Stimulated activated CD8-positive, alpha-beta memory T cell treated with anti-CD3 and anti-CD28 coated beads, Interleukin-15, amount 100 ng/mL, for 24 hours (primary cell): ENCODE measurements around the gene KANSL1.

Experiments
- DNase-seq: peaks from one replicate; pipeline ENCODE4 v3.0.0-alpha.2; 2020; ENCODE audit warnings: low read depth

KANSL1 gene

GRCh38 chr17:46166692-46167249 lies 26.5 kb downstream of the KANSL1 start:
- DNase-seq, result no peak

DNA sequence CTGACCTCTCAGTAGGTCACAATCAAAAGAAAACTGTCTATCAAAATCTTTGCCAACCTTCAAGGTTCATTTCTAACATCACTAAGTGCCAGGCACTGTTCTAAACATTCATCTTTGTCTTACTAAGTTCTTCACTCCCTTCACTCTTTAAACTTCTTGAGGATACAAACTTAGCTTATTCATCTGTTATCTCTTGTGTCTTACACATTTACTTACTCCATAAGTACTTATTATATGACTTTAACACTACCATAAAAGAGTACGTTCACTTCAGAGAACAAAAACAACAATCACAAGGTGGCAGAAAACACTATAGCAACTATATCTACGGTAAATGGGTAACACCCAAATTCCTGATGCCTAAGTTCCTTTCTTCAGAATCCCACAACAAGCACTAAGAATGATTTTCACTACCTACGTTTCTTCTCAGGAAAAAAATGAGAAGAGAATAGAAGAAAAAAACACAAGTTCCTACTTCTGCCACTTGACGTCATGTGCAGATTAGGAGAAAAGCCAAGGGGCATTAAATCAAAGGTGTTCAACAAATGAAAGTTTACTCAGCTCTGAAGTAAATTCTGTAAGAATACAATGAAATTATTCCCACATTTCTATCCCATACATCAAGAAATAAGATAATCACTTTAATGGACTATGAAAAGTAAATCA lies 29.2 kb downstream of the KANSL1 start:
- no peak for DNase-seq

DNA sequence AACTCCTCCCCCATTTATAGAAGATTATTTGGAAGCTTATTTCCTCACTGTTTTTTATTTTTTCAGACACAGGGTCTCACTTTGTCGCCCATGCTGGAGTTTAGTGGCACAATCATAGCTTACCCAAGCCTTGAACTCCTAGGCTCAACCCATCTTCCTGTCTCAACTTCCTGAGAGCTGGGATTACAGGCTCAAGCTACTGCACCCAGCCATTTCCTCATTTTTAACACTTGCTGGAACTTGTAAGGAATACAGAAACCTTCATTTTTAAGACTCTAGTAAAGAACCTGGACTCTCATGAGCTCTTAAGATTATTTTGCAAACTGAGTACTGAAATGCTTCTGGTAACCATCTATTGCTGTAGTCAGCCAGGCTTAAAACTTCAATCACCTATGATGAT lies 29.9 kb downstream of the KANSL1 start:
- DNase-seq, result no peak

DNA sequence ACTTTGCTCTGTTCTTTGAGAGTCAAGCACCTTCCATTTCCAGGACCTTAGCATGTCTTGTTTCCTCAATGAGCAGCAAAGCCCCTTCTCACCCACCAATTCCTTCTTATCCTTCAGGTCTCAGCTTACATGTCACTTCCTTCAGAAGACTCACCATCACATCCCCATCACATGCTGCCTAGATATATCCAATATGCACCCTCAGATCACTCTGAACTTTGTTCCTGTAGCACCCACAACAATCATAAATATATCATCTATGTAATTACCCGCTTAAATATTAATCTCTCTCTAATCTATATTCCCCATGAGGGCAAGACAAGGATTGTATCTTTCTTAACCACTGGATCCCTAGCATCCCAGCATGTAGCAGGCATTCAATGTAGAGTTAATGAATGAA lies 30.4 kb downstream of the KANSL1 start:
- no peak for DNase-seq

GRCh38 chr17:46160169-46160568 lies 33.1 kb downstream of the KANSL1 start:
- DNase-seq, result no peak

DNA sequence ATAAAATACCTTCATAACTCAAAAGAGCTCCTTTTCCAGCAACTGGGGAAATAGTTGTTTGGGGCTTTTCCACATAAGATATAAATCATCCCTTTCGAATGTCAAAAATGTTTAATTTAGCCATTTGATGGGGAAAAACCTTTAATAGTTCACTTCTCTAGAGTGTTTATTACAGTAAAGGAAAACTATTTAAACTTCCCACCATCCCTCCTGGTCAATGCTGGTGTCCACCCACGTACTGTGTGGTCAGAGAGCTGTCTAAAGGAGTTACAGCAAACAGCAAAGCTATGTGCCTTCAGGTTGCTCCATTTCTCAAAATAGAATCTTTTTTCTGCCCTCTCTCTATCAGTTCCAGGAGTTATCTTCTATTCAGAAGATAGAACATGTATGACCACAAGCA lies 33.5 kb downstream of the KANSL1 start:
- no peak for DNase-seq

DNA sequence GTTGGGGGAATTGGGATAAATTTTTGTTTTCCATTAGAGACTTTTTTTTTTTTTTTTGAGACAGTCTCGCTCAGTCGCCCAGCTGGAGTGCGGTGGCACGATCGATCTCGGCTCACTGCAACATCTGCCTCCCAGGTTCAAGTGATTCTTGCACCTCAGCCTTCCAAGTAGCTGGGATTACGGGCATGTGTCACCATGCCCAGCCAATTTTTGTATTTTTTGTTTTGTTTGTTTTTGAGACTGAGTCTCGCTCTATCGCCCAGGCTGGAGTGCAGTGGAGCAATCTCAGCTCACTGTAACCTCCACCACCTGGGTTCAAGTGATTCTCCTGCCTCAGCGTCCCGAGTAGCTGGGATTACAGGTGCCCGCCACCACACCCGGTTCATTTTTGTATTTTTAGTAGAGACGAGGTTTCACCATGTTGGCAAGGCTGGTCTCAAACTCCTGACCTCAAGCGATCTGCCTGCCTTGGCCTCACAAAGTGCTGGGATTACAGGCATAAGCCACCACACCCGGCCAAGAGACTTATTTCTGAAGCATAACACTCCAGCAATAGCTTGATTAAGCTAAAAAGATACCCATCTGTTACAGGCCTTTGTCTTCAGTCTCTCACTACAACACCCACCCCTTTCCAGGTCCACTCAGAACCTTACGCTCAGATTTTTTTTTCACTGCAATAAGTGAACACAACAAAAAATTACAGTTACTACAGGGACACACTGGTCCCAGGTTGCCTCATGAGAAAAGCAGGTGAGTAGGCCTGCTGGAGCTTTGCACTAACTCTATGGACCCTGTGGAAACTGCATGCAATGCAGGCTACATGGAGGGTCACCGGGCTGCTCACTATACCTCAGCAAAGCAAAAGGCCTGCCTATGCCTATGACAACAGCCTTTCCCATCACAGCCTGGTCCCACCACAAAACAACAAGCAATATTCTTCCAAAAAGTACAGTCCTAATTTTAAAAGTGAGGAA lies 34.6 kb downstream of the KANSL1 start:
- no peak for DNase-seq

GRCh38 chr17:46157443-46158062 lies 35.7 kb downstream of the KANSL1 start:
- no peak for DNase-seq

GRCh38 chr17:46154151-46154816 lies 38.9 kb downstream of the KANSL1 start:
- DNase-seq, result no peak

DNA sequence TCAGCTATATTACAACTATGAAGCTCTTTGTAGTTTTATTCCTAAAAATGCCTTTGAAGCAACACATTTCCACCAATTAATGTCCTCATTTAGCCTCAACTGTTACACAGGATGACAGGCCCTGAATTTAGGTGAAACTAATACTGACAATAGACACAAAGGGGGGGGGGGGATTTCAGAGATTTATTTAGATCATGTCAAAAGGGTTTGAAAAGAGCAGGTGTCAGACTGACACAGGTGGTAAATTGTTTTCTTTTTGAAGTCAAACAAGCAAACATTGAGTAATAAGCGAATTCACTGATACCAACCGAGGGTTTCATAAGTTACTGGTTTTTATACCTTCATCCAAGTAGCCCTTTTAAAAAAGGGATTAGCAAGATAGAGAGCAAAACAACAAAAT lies 40.8 kb downstream of the KANSL1 start:
- DNase-seq, result no peak

GRCh38 chr17:46151762-46152161 lies 41.5 kb downstream of the KANSL1 start:
- DNase-seq, result no peak

GRCh38 chr17:46150216-46150963 lies 42.8 kb downstream of the KANSL1 start:
- no peak for DNase-seq

DNA sequence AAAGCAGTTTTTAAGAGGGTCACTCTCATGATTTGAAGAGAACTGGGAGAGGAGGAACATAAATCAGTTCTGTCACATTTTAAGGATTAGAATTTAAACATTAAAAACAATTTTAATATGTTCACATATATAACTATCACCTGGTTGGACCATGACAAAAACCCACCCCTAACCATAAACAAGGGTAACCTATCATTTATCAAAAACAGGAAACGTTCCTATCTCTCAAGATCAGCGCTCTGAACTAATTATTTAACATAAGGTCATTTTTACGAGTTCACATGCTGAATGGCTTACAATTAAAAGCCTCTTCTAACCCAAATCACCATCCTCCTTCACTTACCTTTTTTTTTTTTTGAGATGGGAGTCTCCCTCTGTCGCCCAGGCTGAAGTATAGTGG lies 45.0 kb downstream of the KANSL1 start:
- DNase-seq, result no peak

DNA sequence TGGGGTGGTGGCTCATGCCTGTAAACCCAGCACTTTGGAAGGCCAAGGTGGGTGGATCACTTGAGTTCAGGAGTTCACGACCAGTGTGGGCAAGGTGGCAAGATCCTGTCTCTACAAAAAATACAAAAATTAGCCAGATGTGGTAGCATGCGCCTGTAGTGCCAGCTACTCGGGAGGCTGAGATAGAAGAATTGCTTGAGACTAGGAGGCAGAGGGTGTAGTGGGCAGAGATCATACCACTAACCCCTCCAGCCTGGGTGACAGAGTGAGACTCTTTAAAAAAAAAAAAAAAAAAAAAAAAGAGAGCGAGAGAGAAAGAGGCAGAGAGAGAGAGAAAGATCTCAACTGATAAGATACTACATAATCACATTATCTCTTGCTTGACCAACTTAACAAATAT lies 45.9 kb downstream of the KANSL1 start:
- DNase-seq, result no peak

- DNase-seq, result no peak
Measured at GRCh38 chr17:46144246-46144645, 49.0 kb downstream of the KANSL1 start.

DNA sequence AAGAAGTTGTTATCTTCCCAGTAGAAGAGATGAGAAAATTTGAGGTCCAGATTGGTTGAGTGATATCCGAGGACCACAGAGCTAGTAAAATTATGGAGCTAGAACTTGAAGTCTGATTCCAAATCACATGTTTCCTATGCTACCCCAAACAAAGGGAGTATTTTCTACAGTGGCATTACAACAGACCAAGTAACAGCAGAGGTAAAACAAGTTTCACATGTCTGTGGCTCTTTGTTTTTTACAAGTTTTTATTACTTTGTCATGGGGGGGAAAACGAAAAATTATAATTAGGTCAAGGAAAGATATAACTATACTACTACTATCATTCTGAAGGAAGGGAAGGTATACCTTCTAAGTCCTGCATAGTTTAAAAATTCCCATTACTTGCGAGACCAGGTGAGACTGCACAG lies 49.4 kb downstream of the KANSL1 start:
- no peak for DNase-seq

- no peak for DNase-seq
Measured at GRCh38 chr17:46141645-46142044, 51.6 kb downstream of the KANSL1 start.

DNA sequence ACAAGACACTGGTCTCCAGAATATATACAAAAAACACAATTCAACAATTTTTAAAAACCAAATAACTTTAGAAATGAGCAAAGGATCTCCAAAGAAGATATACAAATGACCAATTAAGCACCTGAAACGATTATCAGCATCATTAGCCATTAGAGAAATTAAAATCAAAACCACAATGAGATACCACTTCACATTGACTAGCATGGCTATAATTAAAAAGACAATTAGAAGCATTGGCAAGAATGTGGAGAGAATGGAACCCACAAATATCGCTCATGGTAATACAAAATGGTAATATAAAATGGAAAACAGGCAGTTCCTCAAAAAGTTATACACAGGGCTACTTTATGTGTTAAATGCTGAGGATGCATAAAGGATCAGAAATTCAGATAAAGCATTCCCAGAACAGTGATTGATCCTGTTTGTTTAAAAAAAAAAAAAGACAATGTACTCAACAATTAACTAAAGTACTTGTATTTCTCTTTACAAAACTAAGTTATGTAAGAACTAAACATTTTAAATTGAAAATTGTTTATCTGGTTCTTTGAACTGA lies 52.5 kb downstream of the KANSL1 start:
- no peak for DNase-seq

DNA sequence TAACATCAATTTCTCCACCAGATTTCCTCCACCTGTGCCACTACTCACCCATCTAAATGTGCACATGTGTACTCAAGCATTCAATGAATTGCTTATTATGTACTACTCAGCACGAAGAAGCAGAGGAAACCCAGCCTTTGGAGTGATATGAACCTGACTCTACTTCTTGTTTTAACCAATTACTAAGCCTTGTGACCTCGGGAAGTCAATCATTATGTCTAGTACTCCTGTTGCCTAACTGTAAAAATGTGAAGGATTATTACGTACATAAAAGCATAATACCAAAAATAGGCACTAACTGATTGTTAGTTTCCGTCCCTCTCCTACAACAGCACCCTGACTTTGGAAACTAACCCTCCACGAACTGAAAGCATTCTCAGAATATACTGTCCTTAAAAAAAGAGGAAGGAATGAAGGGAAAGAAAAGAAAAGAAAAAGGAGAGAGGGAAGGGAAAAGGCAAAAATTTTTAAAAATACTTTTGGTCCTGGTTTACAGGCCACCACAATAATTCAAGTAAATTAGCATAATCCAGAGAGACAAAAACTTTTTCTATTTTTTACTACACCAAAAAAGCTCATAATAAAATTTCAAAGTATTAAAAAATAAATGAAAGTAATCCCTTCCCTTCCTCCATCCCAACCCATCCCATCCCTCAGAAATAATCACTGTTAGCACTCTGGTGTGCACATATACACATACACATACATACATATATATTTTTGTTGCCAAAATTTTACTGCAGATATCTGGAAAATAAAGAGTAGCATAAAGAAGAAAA lies 53.6 kb downstream of the KANSL1 start:
- DNase-seq, result no peak

DNA sequence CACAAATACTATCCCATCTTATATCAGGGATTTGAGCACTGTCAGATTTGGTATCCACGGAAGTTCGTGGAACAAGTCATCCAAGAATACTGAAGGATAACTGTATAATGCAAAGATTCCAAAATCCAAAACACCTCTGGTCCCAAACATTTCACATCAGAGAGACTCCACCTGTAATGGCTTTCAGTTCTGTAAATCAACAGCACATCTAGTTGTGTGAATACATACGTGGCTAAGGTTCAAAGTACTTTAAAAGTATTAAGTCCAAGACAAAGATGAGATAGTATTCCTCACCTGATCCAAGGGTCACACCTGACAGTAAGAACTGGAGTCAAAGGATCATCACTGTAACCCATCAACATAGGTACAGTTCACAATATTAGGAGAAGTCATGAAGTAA lies 54.8 kb downstream of the KANSL1 start:
- no peak for DNase-seq
